NCI-H128 (cell line): Measurements from ENCODE around the gene DCAF16.

Source experiments
- DNase-seq: peaks from one replicate; lab custom pipeline; 2025; ENCODE audit not compliant: unreplicated experiment; lab: John Stamatoyannopoulos, UW

Gene DCAF16

GRCh38 chr4:17785858-17786257 lies 24.7 kb downstream of the DCAF16 start:
- DNase-seq = no peak

- no peak for DNase-seq
Observed at GRCh38 chr4:17781300-17782287, 29.0 kb downstream of the DCAF16 start, which contains the start of gene FAM184B. Gene FAM184B (minus strand): TSS chr4:17781621. CDS start chr4:17781299, 322 bp downstream.

- DNase-seq = no peak
Observed at GRCh38 chr4:17780501-17781299, 29.9 kb downstream of the DCAF16 start.

- DNase-seq = no peak
Observed at GRCh38 chr4:17778431-17778830, 32.1 kb downstream of the DCAF16 start.

- DNase-seq = peak; percentile 2
Observed at GRCh38 chr4:17773135-17773698, 37.3 kb downstream of the DCAF16 start.

GRCh38 chr4:17771284-17771908 lies 39.2 kb downstream of the DCAF16 start:
- DNase-seq = peak; percentile 1

- DNase-seq = no peak
Observed at GRCh38 chr4:17770845-17771244, 39.7 kb downstream of the DCAF16 start.

- no peak for DNase-seq
Observed at GRCh38 chr4:17769406-17770174, 41.0 kb downstream of the DCAF16 start.

- no peak for DNase-seq
Observed at GRCh38 chr4:17766826-17767458, 43.6 kb downstream of the DCAF16 start.

- DNase-seq = no peak
Observed at GRCh38 chr4:17765514-17766286, 44.9 kb downstream of the DCAF16 start.

GRCh38 chr4:17763931-17764330 lies 46.6 kb downstream of the DCAF16 start:
- no peak for DNase-seq

- DNase-seq = no peak
Observed at GRCh38 chr4:17763416-17763815, 47.1 kb downstream of the DCAF16 start.

- no peak for DNase-seq
Observed at GRCh38 chr4:17762726-17763125, 47.8 kb downstream of the DCAF16 start.

- DNase-seq = no peak
Observed at GRCh38 chr4:17761062-17761461, 49.5 kb downstream of the DCAF16 start.

- no peak for DNase-seq
Observed at GRCh38 chr4:17760626-17761025, 49.9 kb downstream of the DCAF16 start.

GRCh38 chr4:17758485-17758884 lies 52.1 kb downstream of the DCAF16 start:
- peak; percentile 5 for DNase-seq

- no peak for DNase-seq
Observed at GRCh38 chr4:17757621-17758020, 52.9 kb downstream of the DCAF16 start.

- no peak for DNase-seq
Observed at GRCh38 chr4:17753646-17754045, 56.9 kb downstream of the DCAF16 start.
